GM21381 (cell line): ENCODE data around the gene KLHDC8B.

Experiments
- ATAC-seq: cut with Tn5 transposase; IDR thresholded peaks from one replicate; pipeline ENCODE4 v1.9.1; 2021; ENCODE audit warnings: mild to moderate bottlenecking, moderate library complexity; ENCODE audit not compliant: unreplicated experiment

KLHDC8B gene

GRCh38 chr3:49171119-49171774 lies at the start of gene KLHDC8B:
Gene KLHDC8B (plus strand): TSS chr3:49171598. CDS start chr3:49172770, 1,172 bp downstream.
- ATAC-seq, result no peak

- ATAC-seq, result no peak
Observed at GRCh38 chr3:49122022-49122421, 49.4 kb upstream of the KLHDC8B start.

GRCh38 chr3:49122451-49122850 lies 48.9 kb upstream of the KLHDC8B start:
- no peak for ATAC-seq

GRCh38 chr3:49122886-49123545 lies 48.4 kb upstream of the KLHDC8B start:
- no peak for ATAC-seq

GRCh38 chr3:49123687-49124086 lies 47.7 kb upstream of the KLHDC8B start:
- ATAC-seq, result no peak

GRCh38 chr3:49124203-49124602 lies 47.2 kb upstream of the KLHDC8B start:
- ATAC-seq, result no peak

GRCh38 chr3:49124991-49125670 lies 46.3 kb upstream of the KLHDC8B start:
- ATAC-seq, result no peak

- no peak for ATAC-seq
Observed at GRCh38 chr3:49131040-49131439, 40.4 kb upstream of the KLHDC8B start.

- ATAC-seq, result no peak
Observed at GRCh38 chr3:49131576-49131975, 39.8 kb upstream of the KLHDC8B start.

GRCh38 chr3:49132073-49132436 lies 39.3 kb upstream of the KLHDC8B start:
- ATAC-seq, result no peak

- ATAC-seq, result no peak
Observed at GRCh38 chr3:49132437-49133225, 38.8 kb upstream of the KLHDC8B start, which contains the start of gene LAMB2. Gene LAMB2 (minus strand): TSS chr3:49133050. CDS start chr3:49132867, 183 bp downstream.

- no peak for ATAC-seq
Observed at GRCh38 chr3:49133226-49133951, 38.0 kb upstream of the KLHDC8B start.

GRCh38 chr3:49134471-49135265 lies 36.7 kb upstream of the KLHDC8B start:
- no peak for ATAC-seq

GRCh38 chr3:49135499-49135898 lies 35.9 kb upstream of the KLHDC8B start:
- ATAC-seq, result no peak

GRCh38 chr3:49140080-49140479 lies 31.3 kb upstream of the KLHDC8B start:
- ATAC-seq, result no peak

- ATAC-seq, result no peak
Observed at GRCh38 chr3:49148159-49148558, 23.2 kb upstream of the KLHDC8B start.

- ATAC-seq, result no peak
Observed at GRCh38 chr3:49151610-49152009, 19.8 kb upstream of the KLHDC8B start.

GRCh38 chr3:49153349-49153912 lies 18.0 kb upstream of the KLHDC8B start:
- ATAC-seq, result no peak

GRCh38 chr3:49157289-49157688 lies 14.1 kb upstream of the KLHDC8B start:
- no peak for ATAC-seq
